NCI-H748 (cell line): ENCODE measurements around the gene TRIP11.
A peak's percentile ranks its signal among the peaks of the same experiment; 100 is the strongest.

Source experiments
- DNase-seq: peaks from one replicate; lab custom pipeline; 2025; ENCODE audit not compliant: unreplicated experiment; lab: John Stamatoyannopoulos, UW

TRIP11 gene

GRCh38 chr14:92012121-92012748 lies 27.6 kb downstream of the TRIP11 start:
- DNase-seq: no peak

GRCh38 chr14:92010644-92011043 lies 29.2 kb downstream of the TRIP11 start:
- DNase-seq: no peak

GRCh38 chr14:92009604-92010003 lies 30.3 kb downstream of the TRIP11 start:
- DNase-seq: no peak

- no peak for DNase-seq
Observed at GRCh38 chr14:92005019-92005418, 34.8 kb downstream of the TRIP11 start.

- no peak for DNase-seq
Observed at GRCh38 chr14:92004062-92004461, 35.8 kb downstream of the TRIP11 start.

GRCh38 chr14:91998667-91999570 lies 40.9 kb downstream of the TRIP11 start:
- no peak for DNase-seq

- DNase-seq: no peak
Observed at GRCh38 chr14:91997492-91997891, 42.4 kb downstream of the TRIP11 start.

GRCh38 chr14:91996948-91997371 lies 42.9 kb downstream of the TRIP11 start:
- peak; percentile 71 for DNase-seq

GRCh38 chr14:91987192-91987591 lies 52.7 kb downstream of the TRIP11 start:
- DNase-seq: no peak

- DNase-seq: no peak
Observed at GRCh38 chr14:91985521-91986255, 54.2 kb downstream of the TRIP11 start.

GRCh38 chr14:91985008-91985407 lies 54.9 kb downstream of the TRIP11 start:
- DNase-seq: no peak

- no peak for DNase-seq
Observed at GRCh38 chr14:91983588-91983987, 56.3 kb downstream of the TRIP11 start.

GRCh38 chr14:91980157-91980556 lies 59.7 kb downstream of the TRIP11 start:
- DNase-seq: no peak

- DNase-seq: no peak
Observed at GRCh38 chr14:91977884-91978283, 62.0 kb downstream of the TRIP11 start.

- DNase-seq: no peak
Observed at GRCh38 chr14:91975763-91976162, 64.1 kb downstream of the TRIP11 start.

GRCh38 chr14:91971188-91971778 lies 68.6 kb downstream of the TRIP11 start:
- no peak for DNase-seq

GRCh38 chr14:91968280-91968679 lies 71.6 kb downstream of the TRIP11 start:
- no peak for DNase-seq

- no peak for DNase-seq
Observed at GRCh38 chr14:91964724-91965123, 75.1 kb downstream of the TRIP11 start.

GRCh38 chr14:91964011-91964410 lies 75.8 kb downstream of the TRIP11 start:
- DNase-seq: no peak

- DNase-seq: no peak
Observed at GRCh38 chr14:91963465-91963864, 76.4 kb downstream of the TRIP11 start.
